B cell (primary cell): Measurements from ENCODE around the gene SYCP2. TPM values are rescaled to one million over a fixed set of nuclear protein-coding genes. Genes with fewer than 3 reads are reported as not detected.

Source experiments
- ATAC-seq: fragments of 200-7000 bp; cut with Tn5 transposase; one replicate; pipeline ENCODE4 v1.10.0; 2021; ENCODE audit warnings: low read depth, mild to moderate bottlenecking, moderate number of reproducible peaks, moderate library complexity
- CTCF ChIA-PET: fragments of 350-600 bp; sonication (Branson Sonifier 250); formaldehyde crosslinking; loops from one replicate; lab custom pipeline; 2021; ENCODE audit warnings: antibody characterized with exemption, inconsistent platforms; lab: Charles Lee
- POLR2A ChIA-PET: fragments of 350-600 bp; sonication (Branson Sonifier 250); formaldehyde crosslinking; loops from one replicate; lab custom pipeline; 2021; ENCODE audit warnings: antibody characterized with exemption; lab: Charles Lee
- DNase-seq: peaks from one replicate; pipeline ENCODE4 v3.0.0; 2013
- H2AFZ ChIP-seq: 2 replicates; pipeline ENCODE4 v1.6.1; 2012; ENCODE audit warnings: mild to moderate bottlenecking, low read depth, low read length; ENCODE audit not compliant: insufficient read depth, poor library complexity, severe bottlenecking
- H3K27ac ChIP-seq, 2 donors: 1 replicate in 1 of 2; 2 replicates in 1 of 2; pipeline ENCODE4 v1.5.1; 2012 to 2013; ENCODE audit warnings: low read length in 2 of 2, mild to moderate bottlenecking in 2 of 2, moderate library complexity in 1 of 2
- H3K27me3 ChIP-seq, 4 experiments: fragments of 200-600 bp in 1 of 4; sonication (generic) in 1 of 4; replicated peaks in 1 of 4; 1 replicate in 2 of 4; 2 replicates in 2 of 4; pipeline versions ENCODE4 v1.6.1 to v1.7.0; 2013 to 2016; ENCODE audit warnings: low read length in 3 of 4, mild to moderate bottlenecking in 2 of 4, mixed read lengths in 1 of 4, moderate library complexity in 1 of 4; ENCODE audit not compliant: insufficient read depth in 4 of 4, control insufficient read depth in 3 of 4; ENCODE audit errors: control extremely low read depth in 1 of 4
- H3K36me3 ChIP-seq, 2 experiments: replicated peaks in 1 of 2; 1 replicate in 1 of 2; 2 replicates in 1 of 2; pipeline versions ENCODE4 v1.6.1 to v1.7.1; 2013; ENCODE audit warnings: low read length in 1 of 2; ENCODE audit not compliant: insufficient read depth in 2 of 2, control insufficient read depth in 1 of 2; ENCODE audit errors: control extremely low read depth in 1 of 2, extremely low read depth in 1 of 2
- H3K4me1 ChIP-seq, 2 donors: fragments of 200-600 bp in 1 of 2; sonication (generic) in 1 of 2; 1 replicate in 1 of 2; 2 replicates in 1 of 2; pipeline versions ENCODE4 v1.5.1 to v1.6.1; 2013 to 2017; ENCODE audit warnings: low read length in 2 of 2; ENCODE audit not compliant: control insufficient read depth in 2 of 2, insufficient read depth in 2 of 2
- H3K4me2 ChIP-seq: replicated peaks from 2 replicates; pipeline ENCODE3; 2012; ENCODE audit warnings: mild to moderate bottlenecking, low read depth, low read length; ENCODE audit not compliant: poor library complexity, severe bottlenecking
- H3K4me3 ChIP-seq, 5 experiments: fragments of 200-600 bp in 1 of 5; sonication (generic) in 1 of 5; 1 replicate in 3 of 5; 2 replicates in 2 of 5; pipeline versions ENCODE4 v1.5.1 to v1.7.0; 2011 to 2016; ENCODE audit warnings: low read length in 4 of 5, mild to moderate bottlenecking in 4 of 5, low read depth in 2 of 5, control low read depth in 1 of 5, moderate library complexity in 1 of 5; ENCODE audit not compliant: insufficient read depth in 1 of 5; ENCODE audit errors: control extremely low read depth in 1 of 5, extremely low read depth in 1 of 5
- H3K79me2 ChIP-seq: fragments of 200-600 bp; sonication (generic); one replicate; pipeline ENCODE4 v1.6.0; 2016; ENCODE audit warnings: low read length; ENCODE audit not compliant: control insufficient read depth, insufficient read depth
- H3K9ac ChIP-seq: fragments of 200-600 bp; sonication (generic); 2 replicates; pipeline ENCODE4 v1.6.1; 2017; ENCODE audit warnings: mild to moderate bottlenecking, low read length, moderate library complexity
- H3K9me3 ChIP-seq, 3 donors: one replicate each; pipeline versions ENCODE4 v1.6.1 to v1.7.1; 2013; ENCODE audit warnings: low read length in 2 of 3; ENCODE audit not compliant: control insufficient read depth in 2 of 3, insufficient read depth in 1 of 3; ENCODE audit errors: control extremely low read depth in 1 of 3
- H4K20me1 ChIP-seq: 2 replicates; pipeline ENCODE4 v1.6.0; 2012; ENCODE audit warnings: mild to moderate bottlenecking, low read length; ENCODE audit not compliant: insufficient read depth, control insufficient read depth, poor library complexity, severe bottlenecking
- H3K27ac Mint-ChIP-seq: one replicate; pipeline ENCODE4 v1.8.0; 2021; ENCODE audit warnings: mixed read lengths
- H3K27me3 Mint-ChIP-seq: one replicate; pipeline ENCODE4 v1.8.0; 2021; ENCODE audit warnings: mixed read lengths
- H3K4me1 Mint-ChIP-seq: one replicate; pipeline ENCODE4 v1.8.0; 2021; ENCODE audit warnings: mixed read lengths
- H3K4me3 Mint-ChIP-seq: one replicate; pipeline ENCODE4 v1.8.0; 2021; ENCODE audit warnings: mixed read lengths
- H3K9me3 Mint-ChIP-seq: one replicate; pipeline ENCODE4 v1.8.0; 2022; ENCODE audit warnings: mixed read lengths; ENCODE audit not compliant: insufficient read depth
- CTCF ChIP-seq: fragments of 200-600 bp; IDR thresholded peaks from one replicate; pipeline ENCODE4 v1.8.0; 2022; ENCODE audit warnings: antibody characterized with exemption, mild to moderate bottlenecking
- EZH2 ChIP-seq: IDR thresholded peaks from 2 replicates; pipeline ENCODE4 v1.6.1; 2012; ENCODE audit warnings: borderline replicate concordance, low read depth, mild to moderate bottlenecking, moderate library complexity, low read length; ENCODE audit not compliant: insufficient read depth, poor library complexity, severe bottlenecking
- WGBS: methylation state at CpG from one replicate; pipeline ENCODE4 v1.1.5; 2013; ENCODE audit warnings: missing lambda C conversion rate; ENCODE audit not compliant: insufficient coverage; 5-methylcytosine and 5-hydroxymethylcytosine counted together
- intact Hi-C: fragments of 100-400 bp; cut with micrococcal nuclease; formaldehyde crosslinking; loops from one replicate; pipeline ENCODE4 v1.10.0; 2022
- polyA plus RNA-seq: library from polyadenylated mRNA; depleted of rRNA; stranded (reverse); fragments of >200 nt; gene quantifications from 2 replicates; pipeline ENCODE4 v1.2.3, GENCODE V29; 2012
- total RNA-seq, 2 donors: library from RNA; stranded (reverse); fragments of 120-200 nt in 1 of 2; gene quantifications; 1 replicate in 1 of 2; 2 replicates in 1 of 2; pipeline versions ENCODE4 v1.2.3 to v1.2.4, GENCODE V29; 2013 to 2022

SYCP2 gene
- total and polyA plus RNA-seq, 2 donors (not counting 1 experiment from before 2014, with no cell fraction given) = 0.98 to 4.5 TPM

GRCh38 chr20:59925359-59925758 is 8.1 kb downstream of the SYCP2 start:
- Mint-ChIP-seq H3K9me3 (no peaks in the 10 kb centered on the region), H3K4me1 (no peaks in the 10 kb centered on the region), H3K27me3 (peaks cover 21% of the 10 kb centered on the region), H3K4me3 (no peak overlapping the region), H3K27ac (no peak overlapping the region)
- ChIA-PET POLR2A (no interaction called here), CTCF (no interaction called here)
- H3K79me2 ChIP-seq = no peaks in the 10 kb centered on the region
- no peak overlapping the region for H3K9ac ChIP-seq
- no peak overlapping the region for H3K4me3 ChIP-seq
- intact Hi-C loops = no loop called here
- no peaks in the 10 kb centered on the region for H3K9me3 ChIP-seq
- no peak for DNase-seq
- H3K4me1 ChIP-seq = no peaks in the 10 kb centered on the region
- no peak overlapping the region for H3K27ac ChIP-seq
- H2AFZ ChIP-seq = no peak overlapping the region
- no peaks in the 10 kb centered on the region for H4K20me1 ChIP-seq
- ATAC-seq = no peak
- H3K4me2 ChIP-seq = no peak overlapping the region
- TF ChIP-seq CTCF (no peak), EZH2 (no peak)
- H3K27me3 ChIP-seq = peaks cover 0 to 10% (median 0%) of the 10 kb centered on the region in 4 experiments
- WGBS = no CpG with 5 or more reads among the region's 1 CpG
- no peaks in the 10 kb centered on the region for H3K36me3 ChIP-seq

- no peaks in the 10 kb centered on the region for H3K9me3 ChIP-seq
- no peaks in the 10 kb centered on the region for H3K4me1 ChIP-seq
- H3K4me1 Mint-ChIP-seq = no peaks in the 10 kb centered on the region
- DNase-seq (no peak), ATAC-seq (no peak)
- ChIA-PET CTCF (interaction anchor here (1.1 to 1.5 kb wide), 3 partner anchors 8 to 14 kb away, joined by 3 read pairs; no protein-coding TSS in a partner anchor), POLR2A (no interaction called here)
- no peaks in the 10 kb centered on the region for H3K36me3 ChIP-seq
- H3K4me3 ChIP-seq = no peak overlapping the region
- H3K79me2 ChIP-seq = no peaks in the 10 kb centered on the region
- no peak overlapping the region for H3K27ac ChIP-seq
- H3K27me3 Mint-ChIP-seq = peaks cover 23% of the 10 kb centered on the region
- no peaks in the 10 kb centered on the region for H3K9me3 Mint-ChIP-seq
- TF ChIP-seq EZH2 (no peak), CTCF (no peak)
- WGBS = no CpG with 5 or more reads among the region's 1 CpG
- H2AFZ ChIP-seq = no peak overlapping the region
- no peak overlapping the region for H3K9ac ChIP-seq
- peaks cover 0 to 10% (median 0%) of the 10 kb centered on the region in 4 experiments for H3K27me3 ChIP-seq
- no peak overlapping the region for H3K4me3 Mint-ChIP-seq
- H3K4me2 ChIP-seq = no peak overlapping the region
- no peaks in the 10 kb centered on the region for H4K20me1 ChIP-seq
- intact Hi-C loops = no loop called here
- no peak overlapping the region for H3K27ac Mint-ChIP-seq
Measured at GRCh38 chr20:59923514-59923913, 9.9 kb downstream of the SYCP2 start.
